Astrocyte (in vitro differentiated cells and primary cell): Measurements from ENCODE around the gene KRTAP21-3.

Experiments used
- EZH2 ChIP-seq: IDR thresholded peaks from 2 replicates; pipeline ENCODE4 v1.6.1; 2012; ENCODE audit warnings: mild to moderate bottlenecking, low read length, inconsistent platforms; ENCODE audit not compliant: insufficient read depth
- TF ChIP-seq, protein P1 (sequence below): IDR thresholded peaks from 2 replicates; pipeline ENCODE4 v1.5.1; 2011; ENCODE audit warnings: low read depth, mild to moderate bottlenecking, inconsistent platforms, low read length, moderate library complexity; ENCODE audit not compliant: insufficient read depth

GRCh38 chr21:30718239-30718909, at the start of gene KRTAP21-3:
- TF ChIP-seq, protein P1, sequence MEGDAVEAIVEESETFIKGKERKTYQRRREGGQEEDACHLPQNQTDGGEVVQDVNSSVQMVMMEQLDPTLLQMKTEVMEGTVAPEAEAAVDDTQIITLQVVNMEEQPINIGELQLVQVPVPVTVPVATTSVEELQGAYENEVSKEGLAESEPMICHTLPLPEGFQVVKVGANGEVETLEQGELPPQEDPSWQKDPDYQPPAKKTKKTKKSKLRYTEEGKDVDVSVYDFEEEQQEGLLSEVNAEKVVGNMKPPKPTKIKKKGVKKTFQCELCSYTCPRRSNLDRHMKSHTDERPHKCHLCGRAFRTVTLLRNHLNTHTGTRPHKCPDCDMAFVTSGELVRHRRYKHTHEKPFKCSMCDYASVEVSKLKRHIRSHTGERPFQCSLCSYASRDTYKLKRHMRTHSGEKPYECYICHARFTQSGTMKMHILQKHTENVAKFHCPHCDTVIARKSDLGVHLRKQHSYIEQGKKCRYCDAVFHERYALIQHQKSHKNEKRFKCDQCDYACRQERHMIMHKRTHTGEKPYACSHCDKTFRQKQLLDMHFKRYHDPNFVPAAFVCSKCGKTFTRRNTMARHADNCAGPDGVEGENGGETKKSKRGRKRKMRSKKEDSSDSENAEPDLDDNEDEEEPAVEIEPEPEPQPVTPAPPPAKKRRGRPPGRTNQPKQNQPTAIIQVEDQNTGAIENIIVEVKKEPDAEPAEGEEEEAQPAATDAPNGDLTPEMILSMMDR = no peak
- no peak for TF ChIP-seq EZH2
